ENCODE results near the gene NDUFAF5. TPM values are rescaled to one million over a fixed set of nuclear protein-coding genes. Genes with fewer than 3 reads are reported as not detected.

NDUFAF5 gene
- total and polyA plus RNA-seq, 7 experiments from 2014 or later: 5.1 to 43.6 (median 25.2) TPM

DNA sequence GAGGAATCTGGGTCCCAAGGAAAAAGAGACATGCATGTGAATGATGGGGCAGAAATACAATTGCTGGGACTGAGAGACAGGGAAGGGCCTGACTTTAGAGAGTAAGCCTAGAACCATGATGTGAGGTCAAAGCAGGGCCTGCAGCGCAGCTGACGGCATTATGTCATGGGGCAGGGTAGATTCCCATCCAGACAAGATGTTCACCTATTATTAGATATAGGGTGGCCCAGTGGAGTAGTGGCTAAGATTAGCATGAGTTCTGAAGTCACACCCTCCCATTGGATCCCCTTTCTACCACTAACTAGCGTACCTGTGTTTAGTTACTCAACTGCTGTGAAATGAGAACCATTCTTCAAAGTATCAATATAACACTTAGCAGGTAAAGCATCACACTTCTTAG is 39.6 kb downstream of the NDUFAF5 start:
- peaks cover 0 to 14% (median 0%) of the 10 kb centered on the region in 5 donors for H3K27me3 Mint-ChIP-seq
- intact Hi-C loops (cut with micrococcal nuclease): no loop called here
- H3K36me3 ChIP-seq (ENCODE audit: control insufficient read depth in 2 of 3, insufficient read depth in 3 of 3, low read length in 3 of 3): no peaks in the 10 kb centered on the region

DNA sequence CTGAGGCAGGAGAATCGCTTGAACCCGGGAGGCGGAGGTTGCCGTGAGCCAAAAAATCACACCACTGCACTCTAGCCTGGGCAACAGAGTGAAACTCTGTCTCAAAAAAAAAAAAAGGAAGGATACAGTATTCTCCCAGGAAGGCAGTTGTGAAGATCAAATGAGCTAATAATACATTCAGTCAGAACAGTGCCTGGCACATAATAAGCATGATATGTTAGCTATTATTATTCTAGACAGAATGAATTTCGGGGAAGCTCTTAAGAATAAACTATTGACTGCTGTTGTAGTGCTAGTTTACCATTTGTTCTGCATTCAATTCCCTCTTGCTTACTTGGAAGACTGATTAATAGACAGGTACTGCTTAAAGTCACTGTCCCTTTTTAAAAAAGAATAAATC is 40.6 kb downstream of the NDUFAF5 start:
- no peak overlapping the region for H3K27ac ChIP-seq (ENCODE audit: low read depth, low read length)
- no peak overlapping the region for H3K4me3 ChIP-seq (ENCODE audit: low read length)
- H3K9me3 ChIP-seq (ENCODE audit: control insufficient read depth in 2 of 3, low read length in 3 of 3): no peaks in the 10 kb centered on the region
- H3K4me1 ChIP-seq (ENCODE audit: control insufficient read depth in 2 of 2, insufficient read depth in 2 of 2, low read length in 2 of 2): no peaks in the 10 kb centered on the region
- Mint-ChIP-seq H3K27ac (no peak overlapping the region), H3K27me3 (peaks cover 0 to 20% (median 2%) of the 10 kb centered on the region in 5 donors), H3K4me1 (peaks cover 0 to 2% (median 0%) of the 10 kb centered on the region in 7 donors), H3K9me3 (no peaks in the 10 kb centered on the region), H3K36me3 (peaks cover 0 to 4% (median 0%) of the 10 kb centered on the region in 5 donors), H3K4me3 (no peak overlapping the region)
- ChIA-PET POLR2A (no interaction called here), CTCF (no interaction called here)
- H3K27me3 ChIP-seq (ENCODE audit: control insufficient read depth in 2 of 2, insufficient read depth in 2 of 2, low read length in 2 of 2): peaks cover 0 to 4% of the 10 kb centered on the region in 2 donors
- no peak for ATAC-seq
- H3K36me3 ChIP-seq (ENCODE audit: control insufficient read depth in 2 of 3, insufficient read depth in 3 of 3, low read length in 3 of 3): no peaks in the 10 kb centered on the region
- DNase-seq: no peak
- intact Hi-C loops (cut with micrococcal nuclease): no loop called here

More for the DNA sequence above, 39.6 kb downstream of the NDUFAF5 start:
- peaks cover 0 to 4% of the 10 kb centered on the region in 2 donors for H3K27me3 ChIP-seq (ENCODE audit: control insufficient read depth in 2 of 2, insufficient read depth in 2 of 2, low read length in 2 of 2)
- Mint-ChIP-seq H3K4me3 (no peak overlapping the region), H3K9me3 (no peaks in the 10 kb centered on the region), H3K4me1 (peaks cover 0 to 2% (median 0%) of the 10 kb centered on the region in 7 donors), H3K27ac (no peak overlapping the region), H3K36me3 (peaks cover 0 to 4% (median 0%) of the 10 kb centered on the region in 5 donors)
- CTCF ChIA-PET: no interaction called here
- H3K4me1 ChIP-seq (ENCODE audit: control insufficient read depth in 2 of 2, insufficient read depth in 2 of 2, low read length in 2 of 2): no peaks in the 10 kb centered on the region
- DNase-seq: no peak
- H3K4me3 ChIP-seq (ENCODE audit: low read length): no peak overlapping the region
- H3K27ac ChIP-seq (ENCODE audit: low read depth, low read length): no peak overlapping the region
- POLR2A ChIA-PET: no interaction called here
- no peaks in the 10 kb centered on the region for H3K9me3 ChIP-seq (ENCODE audit: control insufficient read depth in 2 of 3, low read length in 3 of 3)
- no peak for ATAC-seq

DNA sequence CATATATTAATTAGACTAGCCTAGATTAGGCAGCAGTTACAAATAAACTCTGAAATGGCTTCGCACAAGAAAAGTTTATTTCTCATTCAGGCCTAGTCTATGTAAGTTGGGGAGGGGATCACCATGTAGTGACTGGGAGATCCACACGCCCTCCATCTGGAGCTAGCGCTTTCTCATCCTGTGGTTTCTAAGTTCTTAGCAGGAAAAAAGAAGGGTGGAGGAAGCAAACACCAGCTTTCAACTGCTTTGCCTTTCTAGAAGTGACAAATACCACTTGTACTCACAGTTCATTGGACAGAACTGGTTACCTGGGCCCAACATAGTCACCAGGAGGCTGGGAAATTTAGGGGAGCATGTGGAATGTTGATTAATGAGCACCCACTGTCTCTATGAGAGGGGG is 46.6 kb downstream of the NDUFAF5 start:
- Mint-ChIP-seq H3K4me3 (no peak overlapping the region), H3K36me3 (no peaks in the 10 kb centered on the region), H3K9me3 (peaks cover 0 to 9% (median 2%) of the 10 kb centered on the region in 11 donors), H3K4me1 (no peaks in the 10 kb centered on the region), H3K27me3 (peaks cover 4 to 40% (median 14%) of the 10 kb centered on the region in 5 donors), H3K27ac (no peak overlapping the region)
- ChIA-PET POLR2A (no interaction called here), CTCF (no interaction called here)
- DNase-seq: no peak
- ATAC-seq: no peak
- intact Hi-C loops (cut with micrococcal nuclease): no loop called here
- Histone ChIP-seq H3K27ac (ENCODE audit: low read depth, low read length) (no peak overlapping the region), H3K9me3 (ENCODE audit: control insufficient read depth in 2 of 3, low read length in 3 of 3) (no peaks in the 10 kb centered on the region), H3K27me3 (ENCODE audit: control insufficient read depth in 2 of 2, insufficient read depth in 2 of 2, low read length in 2 of 2) (peaks cover 0 to 4% of the 10 kb centered on the region in 2 donors), H3K4me3 (ENCODE audit: low read length) (no peak overlapping the region), H3K4me1 (ENCODE audit: control insufficient read depth in 2 of 2, insufficient read depth in 2 of 2, low read length in 2 of 2) (no peaks in the 10 kb centered on the region), H3K36me3 (ENCODE audit: control insufficient read depth in 2 of 3, insufficient read depth in 3 of 3, low read length in 3 of 3) (no peaks in the 10 kb centered on the region)

DNA sequence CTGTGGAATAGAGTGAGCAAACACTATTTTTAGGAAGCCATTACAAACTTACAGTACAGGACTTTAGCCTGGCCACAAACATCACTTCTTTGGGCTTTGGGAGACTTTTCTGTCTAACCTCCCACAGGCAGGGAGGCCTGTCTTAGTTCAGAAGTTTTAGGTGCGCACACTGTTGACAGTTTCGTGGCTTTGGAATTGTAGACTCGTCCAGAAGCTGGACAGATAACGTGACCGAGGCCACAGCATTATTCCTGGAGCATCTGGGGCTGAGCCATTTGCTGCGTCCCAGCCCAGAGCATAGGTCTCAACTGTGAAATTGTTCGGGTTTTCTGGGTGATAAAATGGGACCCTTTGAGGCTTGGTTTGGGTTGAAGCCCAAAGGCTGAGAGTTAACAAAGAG is 53.8 kb downstream of the NDUFAF5 start:
- ChIA-PET CTCF (no interaction called here), POLR2A (no interaction called here)
- H3K9me3 Mint-ChIP-seq: no peaks in the 10 kb centered on the region
- H3K27me3 Mint-ChIP-seq: peaks cover 2 to 34% (median 14%) of the 10 kb centered on the region in 5 donors
- no peak overlapping the region for H3K4me3 ChIP-seq (ENCODE audit: low read length)
- no peak overlapping the region for H3K27ac ChIP-seq (ENCODE audit: low read depth, low read length)
- no peaks in the 10 kb centered on the region for H3K36me3 ChIP-seq (ENCODE audit: control insufficient read depth in 2 of 3, insufficient read depth in 3 of 3, low read length in 3 of 3)
- no peak overlapping the region for H3K4me3 Mint-ChIP-seq
- ATAC-seq (no peak), DNase-seq (no peak)
- no peaks in the 10 kb centered on the region for H3K4me1 Mint-ChIP-seq
- intact Hi-C loops (cut with micrococcal nuclease): no loop called here
- no peaks in the 10 kb centered on the region for H3K36me3 Mint-ChIP-seq
- H3K9me3 ChIP-seq (ENCODE audit: control insufficient read depth in 2 of 3, low read length in 3 of 3): no peaks in the 10 kb centered on the region
- H3K27ac Mint-ChIP-seq: no peak overlapping the region
- no peaks in the 10 kb centered on the region for H3K27me3 ChIP-seq (ENCODE audit: control insufficient read depth in 2 of 2, insufficient read depth in 2 of 2, low read length in 2 of 2)
- H3K4me1 ChIP-seq (ENCODE audit: control insufficient read depth in 2 of 2, insufficient read depth in 2 of 2, low read length in 2 of 2): no peaks in the 10 kb centered on the region

DNA sequence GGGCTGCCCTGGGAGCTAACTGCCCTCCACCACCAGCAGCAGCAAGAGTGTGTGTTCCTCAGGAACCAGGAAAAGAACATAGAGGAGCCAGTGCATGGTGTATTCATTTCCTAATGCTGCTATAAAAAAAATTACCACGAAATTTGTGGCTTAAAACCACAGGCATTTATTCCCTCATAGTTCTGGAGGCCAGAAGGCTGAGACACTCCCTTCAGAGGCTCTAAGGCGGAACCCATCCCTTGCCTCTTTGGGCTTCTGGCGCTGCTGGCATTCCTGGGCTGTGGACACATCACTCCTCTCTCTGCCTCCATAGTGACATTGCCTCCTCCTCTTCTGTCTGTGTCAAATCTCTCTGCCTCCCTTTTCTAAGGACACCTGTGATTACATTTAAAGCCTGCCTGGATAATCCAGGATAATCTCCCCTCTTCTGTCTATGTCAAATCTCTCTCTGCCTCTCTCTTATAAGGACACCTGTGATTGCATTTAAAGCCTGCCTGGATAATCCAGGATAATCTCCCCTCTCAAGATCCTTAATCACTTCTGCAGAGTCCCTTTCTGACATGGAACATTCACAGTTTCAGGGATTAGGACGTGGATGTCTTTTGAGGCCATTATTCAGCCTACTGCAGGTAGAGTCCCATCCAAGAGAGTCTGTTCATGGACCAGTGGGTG is 54.7 kb downstream of the NDUFAF5 start:
- H3K27me3 Mint-ChIP-seq: peaks cover 2 to 34% (median 14%) of the 10 kb centered on the region in 5 donors
- no peaks in the 10 kb centered on the region for H3K9me3 ChIP-seq (ENCODE audit: control insufficient read depth in 2 of 3, low read length in 3 of 3)
- no peaks in the 10 kb centered on the region for H3K9me3 Mint-ChIP-seq
- ATAC-seq (no peak), DNase-seq (no peak)
- H3K4me1 Mint-ChIP-seq: no peaks in the 10 kb centered on the region
- POLR2A ChIA-PET: no interaction called here
- no peak overlapping the region for H3K27ac ChIP-seq (ENCODE audit: low read depth, low read length)
- H3K27me3 ChIP-seq (ENCODE audit: control insufficient read depth in 2 of 2, insufficient read depth in 2 of 2, low read length in 2 of 2): no peaks in the 10 kb centered on the region
- intact Hi-C loops (cut with micrococcal nuclease): no loop called here
- H3K36me3 ChIP-seq (ENCODE audit: control insufficient read depth in 2 of 3, insufficient read depth in 3 of 3, low read length in 3 of 3): no peaks in the 10 kb centered on the region
- no peaks in the 10 kb centered on the region for H3K4me1 ChIP-seq (ENCODE audit: control insufficient read depth in 2 of 2, insufficient read depth in 2 of 2, low read length in 2 of 2)
- H3K27ac Mint-ChIP-seq: no peak overlapping the region
- no peak overlapping the region for H3K4me3 Mint-ChIP-seq
- CTCF ChIA-PET: no interaction called here
- H3K4me3 ChIP-seq (ENCODE audit: low read length): no peak overlapping the region
- no peaks in the 10 kb centered on the region for H3K36me3 Mint-ChIP-seq

DNA sequence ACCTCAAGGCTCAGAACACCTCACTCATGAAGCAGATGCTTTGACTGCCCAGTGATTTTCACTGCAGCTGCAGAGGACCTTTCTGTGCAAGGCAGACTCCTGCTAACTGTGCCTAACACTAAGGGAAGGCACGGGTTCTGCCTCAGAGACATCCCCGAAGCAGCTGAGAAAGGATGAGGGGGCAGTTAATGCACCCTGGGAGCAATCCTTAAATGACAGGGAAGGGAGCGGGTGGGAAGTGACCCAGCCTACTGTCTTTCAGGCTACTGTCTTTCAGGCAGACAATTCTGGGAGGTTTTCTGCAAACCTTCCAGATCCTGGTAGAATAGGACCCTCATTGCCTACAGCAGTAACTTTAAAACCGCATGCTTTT is 55.3 kb downstream of the NDUFAF5 start:
- Histone ChIP-seq H3K4me3 (ENCODE audit: low read length) (no peak overlapping the region), H3K27me3 (ENCODE audit: control insufficient read depth in 2 of 2, insufficient read depth in 2 of 2, low read length in 2 of 2) (no peaks in the 10 kb centered on the region), H3K4me1 (ENCODE audit: control insufficient read depth in 2 of 2, insufficient read depth in 2 of 2, low read length in 2 of 2) (no peaks in the 10 kb centered on the region), H3K9me3 (ENCODE audit: control insufficient read depth in 2 of 3, low read length in 3 of 3) (no peaks in the 10 kb centered on the region), H3K27ac (ENCODE audit: low read depth, low read length) (no peak overlapping the region), H3K36me3 (ENCODE audit: control insufficient read depth in 2 of 3, insufficient read depth in 3 of 3, low read length in 3 of 3) (no peaks in the 10 kb centered on the region)
- DNase-seq (no peak), ATAC-seq (no peak)
- H3K4me3 Mint-ChIP-seq: no peak overlapping the region
- no peak overlapping the region for H3K27ac Mint-ChIP-seq
- H3K27me3 Mint-ChIP-seq: peaks cover 2 to 30% (median 14%) of the 10 kb centered on the region in 5 donors
- intact Hi-C loops (cut with micrococcal nuclease): no loop called here
- no peaks in the 10 kb centered on the region for H3K4me1 Mint-ChIP-seq
- ChIA-PET CTCF (no interaction called here), POLR2A (no interaction called here)
- H3K9me3 Mint-ChIP-seq: no peaks in the 10 kb centered on the region
- no peaks in the 10 kb centered on the region for H3K36me3 Mint-ChIP-seq

DNA sequence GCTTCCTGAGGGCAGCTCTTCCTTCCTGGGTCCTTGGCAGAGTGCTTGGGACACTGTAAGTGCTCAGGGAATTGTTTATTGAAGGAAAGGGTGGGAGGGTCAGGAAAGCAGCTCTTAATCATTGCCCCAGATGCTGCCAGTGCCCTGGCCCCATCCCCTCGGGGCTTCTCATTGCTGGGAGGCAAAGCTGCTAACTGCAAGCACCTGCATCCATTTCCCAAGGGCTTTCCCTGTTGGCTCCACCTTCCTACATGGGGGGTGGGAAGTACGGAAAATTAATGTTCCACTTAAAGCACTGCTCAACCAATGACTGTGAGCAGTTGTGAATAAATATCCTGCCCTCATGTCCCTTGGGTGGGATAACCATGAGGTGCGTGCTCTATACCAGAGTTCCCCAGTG is 56.4 kb downstream of the NDUFAF5 start:
- Histone ChIP-seq H3K27me3 (ENCODE audit: control insufficient read depth in 2 of 2, insufficient read depth in 2 of 2, low read length in 2 of 2) (no peaks in the 10 kb centered on the region), H3K36me3 (ENCODE audit: control insufficient read depth in 2 of 3, insufficient read depth in 3 of 3, low read length in 3 of 3) (no peaks in the 10 kb centered on the region), H3K4me1 (ENCODE audit: control insufficient read depth in 2 of 2, insufficient read depth in 2 of 2, low read length in 2 of 2) (no peaks in the 10 kb centered on the region), H3K9me3 (ENCODE audit: control insufficient read depth in 2 of 3, low read length in 3 of 3) (no peaks in the 10 kb centered on the region), H3K27ac (ENCODE audit: low read depth, low read length) (no peak overlapping the region), H3K4me3 (ENCODE audit: low read length) (no peak overlapping the region)
- no peaks in the 10 kb centered on the region for H3K36me3 Mint-ChIP-seq
- ChIA-PET POLR2A (no interaction called here), CTCF (no interaction called here)
- H3K4me1 Mint-ChIP-seq: no peaks in the 10 kb centered on the region
- no peak overlapping the region for H3K27ac Mint-ChIP-seq
- DNase-seq: no peak
- H3K4me3 Mint-ChIP-seq: no peak overlapping the region
- H3K9me3 Mint-ChIP-seq: no peaks in the 10 kb centered on the region
- ATAC-seq: no peak
- intact Hi-C loops (cut with micrococcal nuclease): no loop called here
- H3K27me3 Mint-ChIP-seq: peaks cover 2 to 22% (median 13%) of the 10 kb centered on the region in 5 donors

Data from naive thymus-derived CD4-positive, alpha-beta T cell (primary cell).